Measurements from ENCODE around the gene GNG4.

GRCh38 chr1:235533476-235534168, 116.0 kb downstream of the GNG4 start:
- no peak for TF ChIP-seq POLR2A (IDR thresholded peaks at IDR 0.05)
- no peak for TF ChIP-seq CTCF (IDR thresholded peaks at IDR 0.05)

All from heart left ventricle (tissue), 13 donors.